BJ (cell line): ENCODE measurements around the gene DHFR. TPM values are rescaled to one million over a fixed set of nuclear protein-coding genes. Genes with fewer than 3 reads are reported as not detected.

Experiments
- CTCF ChIA-PET: fragments of 350-600 bp; formaldehyde crosslinking; extraction: SDS; loops from one replicate; lab custom pipeline; 2021; ENCODE audit warnings: antibody characterized with exemption, inconsistent platforms; lab: Yijun Ruan, JAX
- POLR2A ChIA-PET: fragments of 300-600 bp; sonication (Branson Sonifier 250); formaldehyde crosslinking; extraction: SDS; loops from one replicate; lab custom pipeline; 2021; ENCODE audit warnings: antibody characterized with exemption; lab: Charles Lee
- DNase-seq: peaks from one replicate; pipeline ENCODE4 v3.0.0-alpha.2; 2011; ENCODE audit warnings: low read depth
- H3K27me3 ChIP-seq: 2 replicates; pipeline ENCODE4 v1.6.0; 2011; ENCODE audit warnings: low read length; ENCODE audit not compliant: control insufficient read depth, insufficient read depth
- H3K36me3 ChIP-seq: 2 replicates; pipeline ENCODE4 v1.5.1; 2011; ENCODE audit warnings: low read length; ENCODE audit not compliant: control insufficient read depth, insufficient read depth
- H3K4me3 ChIP-seq: 2 replicates; pipeline ENCODE4 v1.5.1; 2011; ENCODE audit warnings: low read depth, mild to moderate bottlenecking, control low read depth, low read length
- CTCF ChIP-seq: IDR thresholded peaks from 2 replicates; pipeline ENCODE4 v1.5.1; 2011; ENCODE audit warnings: low read depth, mild to moderate bottlenecking, control low read depth, inconsistent platforms, low read length, moderate library complexity; ENCODE audit not compliant: insufficient read depth
- polyA plus RNA-seq: library from polyadenylated mRNA; depleted of rRNA; stranded (reverse); fragments of >200 nt; gene quantifications from 2 replicates; pipeline ENCODE4 v1.2.3, GENCODE V29; 2011

The DHFR gene
- polyA plus RNA-seq, 1 experiment = 15.7 TPM

GRCh38 chr5:80646926-80647325 is 7.9 kb downstream of the DHFR start:
- H3K36me3 ChIP-seq = no peaks in the 10 kb centered on the region
- no peak overlapping the region for H3K4me3 ChIP-seq
- no peaks in the 10 kb centered on the region for H3K27me3 ChIP-seq
- POLR2A ChIA-PET = no interaction called here
- TF ChIP-seq CTCF = no peak
- DNase-seq = no peak
- CTCF ChIA-PET = interaction anchor here (0.7 kb wide), 1 partner anchor 196 kb away, joined by 4 read pairs; no protein-coding TSS in a partner anchor

GRCh38 chr5:80644900-80645299 is 9.9 kb downstream of the DHFR start:
- no peak for DNase-seq
- CTCF ChIA-PET = no interaction called here
- Histone ChIP-seq H3K27me3 (no peaks in the 10 kb centered on the region), H3K36me3 (no peaks in the 10 kb centered on the region), H3K4me3 (no peak overlapping the region)
- TF ChIP-seq CTCF = no peak
- POLR2A ChIA-PET = no interaction called here

- CTCF ChIA-PET = interaction anchor here (0.6 to 1.3 kb wide), 2 partner anchors 12 to 1072 kb away, joined by 3 to 5 read pairs; no protein-coding TSS in a partner anchor
- TF ChIP-seq CTCF = no peak
- H3K36me3 ChIP-seq = no peaks in the 10 kb centered on the region
- no peaks in the 10 kb centered on the region for H3K27me3 ChIP-seq
- H3K4me3 ChIP-seq = no peak overlapping the region
- POLR2A ChIA-PET = no interaction called here
- no peak for DNase-seq
These were observed 13.4 kb downstream of the DHFR start for GRCh38 chr5:80641353-80641752.

GRCh38 chr5:80634193-80634592 is 20.6 kb downstream of the DHFR start:
- ChIA-PET CTCF (no interaction called here), POLR2A (no interaction called here)

GRCh38 chr5:80632700-80633099 is 22.1 kb downstream of the DHFR start:
- DNase-seq = no peak
- Histone ChIP-seq H3K36me3 (no peaks in the 10 kb centered on the region), H3K4me3 (no peak overlapping the region), H3K27me3 (no peaks in the 10 kb centered on the region)
- no peak for TF ChIP-seq CTCF
- ChIA-PET CTCF (interaction anchor here (1.0 kb wide), 1 partner anchor 17 kb away, joined by 3 read pairs; no protein-coding TSS in a partner anchor), POLR2A (no interaction called here)

More at GRCh38 chr5:80634193-80634592, 20.6 kb downstream of the DHFR start:
- Histone ChIP-seq H3K4me3 (no peak overlapping the region), H3K36me3 (no peaks in the 10 kb centered on the region), H3K27me3 (no peaks in the 10 kb centered on the region)
- no peak for TF ChIP-seq CTCF
- DNase-seq = no peak
